ENCODE results near the gene RNPS1. TPM values are rescaled to one million over a fixed set of nuclear protein-coding genes. Genes with fewer than 3 reads are reported as not detected.

Gene RNPS1
- total and polyA plus RNA-seq, 9 of the 15 experiments (the other 6 are each of a cell fraction or from before 2014, with no cell fraction given): 44.9 to 338 (median 202) TPM

- TF ChIP-seq ESRRA (IDR thresholded peaks at IDR 0.05; ENCODE audit: borderline replicate concordance, low read depth): peak; percentile 98
- TF ChIP-seq CHCHD3 (CRISPR knock-in tag; IDR thresholded peaks at IDR 0.05): no peak
- peak; percentile 97 for TF ChIP-seq RB1 (IDR thresholded peaks at IDR 0.05; ENCODE audit: low read depth)
- TF ChIP-seq ZNF778 (CRISPR knock-in tag; IDR thresholded peaks at IDR 0.05): no peak
- 0 out of 2 replicates have a peak, but pooled peaks have one; percentile 4 for TF ChIP-seq HIVEP1 (CRISPR knock-in tag; IDR thresholded peaks at IDR 0.05)
- no peak for TF ChIP-seq NCOA6 (IDR thresholded peaks at IDR 0.05)
- TF ChIP-seq RBM14 (IDR thresholded peaks at IDR 0.05; ENCODE audit: borderline replicate concordance, insufficient read depth, low read depth, low read length): no peak
- peak; percentile 66; the same call in 1 of the 2 replicates for TF ChIP-seq L3MBTL2 (IDR thresholded peaks at IDR 0.05)
- TF ChIP-seq BCLAF1 (IDR thresholded peaks at IDR 0.05; ENCODE audit: borderline replicate concordance in 1 of 2, control insufficient read depth in 1 of 2, low read depth in 2 of 2, low read length in 1 of 2): 0 out of 4 replicates have a peak, but pooled peaks of 1 of the 2 experiments have one; percentile 50
- TF ChIP-seq ZNF274 (IDR thresholded peaks at IDR 0.05; ENCODE audit: borderline replicate concordance, low read depth, low read length): no peak
- TF ChIP-seq POLR2AphosphoS2 (IDR thresholded peaks at IDR 0.05; ENCODE audit: low read length): peak; percentile 82
- peak; percentile 35; the same call in 1 of the 2 replicates for TF ChIP-seq JUND (IDR thresholded peaks at IDR 0.05; ENCODE audit: borderline replicate concordance, low read depth, low read length)
- no peak; the same call in 2 of the 3 replicates for TF ChIP-seq JUND (tag; IDR thresholded peaks at IDR 0.05; ENCODE audit: borderline replicate concordance, low read depth, low read length)
- TF ChIP-seq MAFK (IDR thresholded peaks at IDR 0.05; ENCODE audit: low read length): no peak
- no peak; the same call in 1 of the 2 replicates for TF ChIP-seq HMGXB4 (CRISPR knock-in tag; IDR thresholded peaks at IDR 0.05)
Observed at GRCh38 chr16:2251296-2252111, 16.4 kb downstream of the RNPS1 start, which contains the start of gene ECI1 (continued).

Measured in K562 (cell line).